ENCODE results near the gene ELOF1. TPM values are rescaled to one million over a fixed set of nuclear protein-coding genes. Genes with fewer than 3 reads are reported as not detected.

The ELOF1 gene
- total and polyA plus RNA-seq, 12 donors: 24.9 to 91.0 (median 31.7) TPM

GRCh38 chr19:11534948-11535347 is 24.1 kb downstream of the ELOF1 start:
- DNase-seq (no peak), ATAC-seq (no peak)
- Histone ChIP-seq H3K27me3 (peaks cover 0 to 20% (median 0%) of the 10 kb centered on the region in 7 donors), H3K9me3 (no peaks in the 10 kb centered on the region), H3K4me1 (peaks cover 0 to 31% (median 22%) of the 10 kb centered on the region in 9 donors), H3K36me3 (no peaks in the 10 kb centered on the region), H3K27ac (peak overlapping the region in 9 of 10 donors; percentile 66 to 94 (median 89)), H3K4me3 (no peak overlapping the region)
- 56 to 59% methylated on average over 5 of the region's 5 CpGs for WGBS, 2 donors
- TF ChIP-seq, protein P1, sequence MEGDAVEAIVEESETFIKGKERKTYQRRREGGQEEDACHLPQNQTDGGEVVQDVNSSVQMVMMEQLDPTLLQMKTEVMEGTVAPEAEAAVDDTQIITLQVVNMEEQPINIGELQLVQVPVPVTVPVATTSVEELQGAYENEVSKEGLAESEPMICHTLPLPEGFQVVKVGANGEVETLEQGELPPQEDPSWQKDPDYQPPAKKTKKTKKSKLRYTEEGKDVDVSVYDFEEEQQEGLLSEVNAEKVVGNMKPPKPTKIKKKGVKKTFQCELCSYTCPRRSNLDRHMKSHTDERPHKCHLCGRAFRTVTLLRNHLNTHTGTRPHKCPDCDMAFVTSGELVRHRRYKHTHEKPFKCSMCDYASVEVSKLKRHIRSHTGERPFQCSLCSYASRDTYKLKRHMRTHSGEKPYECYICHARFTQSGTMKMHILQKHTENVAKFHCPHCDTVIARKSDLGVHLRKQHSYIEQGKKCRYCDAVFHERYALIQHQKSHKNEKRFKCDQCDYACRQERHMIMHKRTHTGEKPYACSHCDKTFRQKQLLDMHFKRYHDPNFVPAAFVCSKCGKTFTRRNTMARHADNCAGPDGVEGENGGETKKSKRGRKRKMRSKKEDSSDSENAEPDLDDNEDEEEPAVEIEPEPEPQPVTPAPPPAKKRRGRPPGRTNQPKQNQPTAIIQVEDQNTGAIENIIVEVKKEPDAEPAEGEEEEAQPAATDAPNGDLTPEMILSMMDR (IDR thresholded peaks at IDR 0.05): no peak
- intact Hi-C loops (cut with DNase I): loop anchor here in 1 of 10 donors (10.0 kb wide), 1 partner anchor 50 kb away; no protein-coding TSS in a partner anchor

DNA sequence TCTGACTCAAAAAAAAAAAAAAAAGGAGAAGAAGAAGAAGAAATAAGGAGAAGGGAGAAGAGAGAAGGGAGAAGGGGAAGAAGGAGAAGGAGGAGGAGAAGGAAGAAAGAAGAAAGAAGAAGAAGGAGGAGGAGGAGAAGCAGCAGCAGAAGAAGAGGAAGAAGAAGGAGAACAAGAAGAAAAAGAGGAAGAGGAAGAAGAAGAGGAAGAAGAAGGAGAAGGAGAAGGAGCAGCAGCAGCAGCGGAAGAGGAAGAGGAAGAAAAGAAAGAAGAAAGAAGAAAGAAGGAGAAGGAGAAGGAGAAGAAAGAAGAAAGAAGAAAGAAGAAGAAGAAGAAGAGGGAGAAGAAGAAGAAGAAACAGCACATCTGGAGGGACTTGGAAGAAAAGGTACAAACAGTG is 24.5 kb downstream of the ELOF1 start:
- no peak for ATAC-seq
- TF ChIP-seq, protein P1 (IDR thresholded peaks at IDR 0.05): no peak
- intact Hi-C loops (cut with DNase I): loop anchor here in 1 of 10 donors (10.0 kb wide), 1 partner anchor 50 kb away; no protein-coding TSS in a partner anchor
- H3K4me1 ChIP-seq: peaks cover 0 to 31% (median 21%) of the 10 kb centered on the region in 9 donors
- no peaks in the 10 kb centered on the region for H3K9me3 ChIP-seq
- 90 to 95% methylated on average over 1 of the region's 1 CpG for WGBS, 2 donors
- no peak for DNase-seq
- H3K27me3 ChIP-seq: peaks cover 0 to 16% (median 0%) of the 10 kb centered on the region in 7 donors
- no peaks in the 10 kb centered on the region for H3K36me3 ChIP-seq
- H3K27ac ChIP-seq: peak overlapping the region in 4 of 10 donors; percentile 89 to 94 (median 91)
- no peak overlapping the region for H3K4me3 ChIP-seq

DNA sequence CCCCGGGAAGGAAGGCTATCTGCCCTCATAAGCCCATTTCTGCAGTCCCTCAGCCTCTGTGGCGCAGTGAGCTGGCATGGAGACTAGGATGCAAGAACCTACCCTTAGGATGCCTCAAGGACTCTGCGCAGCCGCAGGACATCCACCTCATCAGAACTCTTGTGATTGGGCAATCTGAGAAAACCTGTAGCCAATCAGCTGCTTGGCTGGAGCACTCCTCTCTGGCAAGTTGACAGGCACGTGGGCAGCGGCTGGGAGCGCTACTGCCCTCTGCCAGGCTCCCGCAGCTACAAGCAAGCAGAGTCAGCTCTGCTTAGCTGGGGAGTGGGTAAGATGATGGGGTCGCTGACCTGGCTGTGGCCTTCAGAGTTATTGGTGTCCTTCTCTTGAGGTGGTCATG is 28.6 kb downstream of the ELOF1 start:
- Histone ChIP-seq H3K27ac (peak overlapping the region in 4 of 10 donors; percentile 13 to 90 (median 55)), H3K9me3 (no peaks in the 10 kb centered on the region), H3K27me3 (no peaks in the 10 kb centered on the region), H3K4me1 (peaks cover 6 to 40% (median 27%) of the 10 kb centered on the region in 9 donors), H3K36me3 (peaks cover 0 to 11% (median 0%) of the 10 kb centered on the region in 9 donors), H3K4me3 (no peak overlapping the region)
- 22 to 26% methylated on average over 9 of the region's 9 CpGs for WGBS, 2 donors
- TF ChIP-seq, protein P1 (IDR thresholded peaks at IDR 0.05): peak in 4 of 9 donors; percentile 37 to 48 (median 43)
- intact Hi-C loops (cut with DNase I): loop anchor here in 1 of 10 donors (10.0 kb wide), 1 partner anchor 54 kb away; no protein-coding TSS in a partner anchor
- peak; percentile 6 to 63 (median 54) for ATAC-seq
- DNase-seq: peak; percentile 74 to 78

DNA sequence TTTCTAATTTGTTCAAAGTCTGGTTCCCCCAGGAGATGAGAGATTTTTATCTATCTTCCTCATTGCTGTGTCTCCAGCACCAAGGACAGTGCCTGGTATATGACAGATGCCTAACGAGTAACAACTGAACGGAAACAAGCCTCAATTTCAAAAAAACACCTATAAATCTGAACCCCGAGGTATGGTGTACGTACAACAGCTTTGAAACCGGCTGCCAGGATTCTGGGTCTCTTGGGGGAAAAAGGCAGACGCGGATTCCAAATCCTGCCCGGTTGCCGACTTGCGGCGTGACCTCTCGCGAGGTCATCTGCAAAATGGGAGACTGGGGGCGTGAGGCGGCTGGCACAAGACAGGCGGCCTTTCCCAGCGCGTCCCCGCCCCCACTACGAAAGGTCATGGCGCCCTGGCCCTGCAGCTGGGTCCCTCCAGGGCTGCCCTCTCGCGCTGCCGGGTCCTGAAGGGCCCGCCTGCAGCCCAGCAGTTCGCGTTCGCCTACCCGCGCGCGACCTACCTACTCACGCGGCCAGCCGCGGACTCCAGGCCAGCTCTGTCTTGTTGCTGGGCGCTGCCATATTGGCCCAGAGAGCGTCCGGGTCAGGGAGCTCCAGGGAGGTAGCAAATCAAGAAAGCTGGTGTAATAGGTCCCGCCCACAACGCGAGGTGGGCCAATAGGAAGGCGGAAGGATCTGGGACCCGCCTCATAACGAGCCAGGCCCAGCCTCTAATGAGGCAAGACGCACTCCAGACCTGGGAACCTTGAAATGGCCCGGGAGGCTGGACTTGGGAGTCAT is 30.3 kb downstream of the ELOF1 start, which contains the start of gene ECSIT:
Gene ECSIT, minus strand, starts transcription at position 584 of the 791 bp plus-strand sequence. CDS start 9,964 bp downstream, outside the sequence.
- ATAC-seq (peak; percentile 96 to 99 (median 99)), DNase-seq (peak; percentile 96 to 98)
- peak within 1 kb of the TSS; percentile 71 to 96 (median 85) for H3K4me3 ChIP-seq
- TF ChIP-seq, protein P1 (IDR thresholded peaks at IDR 0.05): no peak
- intact Hi-C loops (cut with DNase I): loop anchor here in 2 of 10 donors (1.0 to 2.0 kb wide), 2 partner anchors 23 to 24 kb away; partner anchors contain the start of gene ZNF653 (in 2 of the 2)
- peaks cover 6 to 35% (median 23%) of the 10 kb centered on the region in 9 donors for H3K4me1 ChIP-seq
- H3K9me3 ChIP-seq: no peaks in the 10 kb centered on the region
- peaks cover 0 to 28% (median 0%) of the 10 kb centered on the region in 9 donors for H3K36me3 ChIP-seq
- H3K27me3 ChIP-seq: no peaks in the 10 kb centered on the region
- peak within 1 kb of the TSS; percentile 66 to 97 (median 90) for H3K27ac ChIP-seq
- 0 to 1% methylated on average over 47 of the region's 47 CpGs for WGBS, 2 donors
